ENCODE results near the gene TVP23A. TPM values are rescaled to one million over a fixed set of nuclear protein-coding genes. Genes with fewer than 3 reads are reported as not detected.

TVP23A gene
- not detected in 2 replicates for total RNA-seq

DNA sequence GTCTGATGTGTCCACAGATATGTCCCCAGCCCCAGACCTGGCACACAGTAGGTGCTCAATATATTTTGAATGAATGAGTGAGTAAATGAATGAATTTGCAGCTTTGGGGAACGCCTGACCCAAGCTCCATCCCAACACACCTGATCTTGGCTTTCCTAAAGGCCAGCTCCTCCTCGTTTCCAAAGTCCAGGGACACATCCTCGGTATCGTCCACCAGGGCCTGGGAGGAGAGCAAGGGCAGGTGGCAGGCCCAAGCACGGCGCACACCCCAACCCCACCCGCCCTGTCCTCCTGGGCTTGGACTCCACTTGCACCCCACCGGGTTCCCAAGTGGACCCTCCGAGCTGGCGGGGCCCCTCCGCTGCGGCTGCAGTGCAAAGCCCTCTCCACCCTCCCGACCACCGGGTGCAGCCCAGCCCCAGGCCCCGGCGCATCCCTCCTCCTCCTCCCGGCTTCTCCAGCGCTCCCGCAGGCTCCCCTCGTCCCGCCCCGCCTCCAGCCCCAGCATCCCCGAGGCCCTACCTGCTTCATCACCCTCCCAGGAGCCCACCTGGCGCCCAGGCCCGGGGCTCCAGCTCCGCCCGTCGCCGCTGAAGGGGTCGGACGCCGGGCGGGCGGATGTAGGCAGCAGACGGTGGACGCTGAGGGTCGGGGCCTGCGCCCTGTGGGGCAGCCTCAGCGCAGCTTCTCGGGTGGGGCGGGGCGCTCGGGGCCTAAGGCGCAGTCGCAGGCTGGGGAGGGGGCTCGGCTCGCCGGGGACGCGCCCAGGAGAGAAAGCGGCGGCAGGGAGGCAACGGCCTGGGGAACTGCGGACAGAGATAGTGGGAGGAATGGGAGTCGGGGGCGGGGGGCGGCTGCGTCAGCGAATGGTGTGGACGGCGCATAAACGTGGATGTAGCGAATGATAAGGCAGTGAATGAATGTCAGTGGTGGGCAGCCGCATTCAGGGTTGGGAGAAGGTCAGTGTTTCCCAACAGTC lies at the start of gene TVP23A:
Gene TVP23A (minus strand): TSS at position 832 of the 979 bp plus-strand sequence. CDS start 301 bp downstream, at position 531.

DNA sequence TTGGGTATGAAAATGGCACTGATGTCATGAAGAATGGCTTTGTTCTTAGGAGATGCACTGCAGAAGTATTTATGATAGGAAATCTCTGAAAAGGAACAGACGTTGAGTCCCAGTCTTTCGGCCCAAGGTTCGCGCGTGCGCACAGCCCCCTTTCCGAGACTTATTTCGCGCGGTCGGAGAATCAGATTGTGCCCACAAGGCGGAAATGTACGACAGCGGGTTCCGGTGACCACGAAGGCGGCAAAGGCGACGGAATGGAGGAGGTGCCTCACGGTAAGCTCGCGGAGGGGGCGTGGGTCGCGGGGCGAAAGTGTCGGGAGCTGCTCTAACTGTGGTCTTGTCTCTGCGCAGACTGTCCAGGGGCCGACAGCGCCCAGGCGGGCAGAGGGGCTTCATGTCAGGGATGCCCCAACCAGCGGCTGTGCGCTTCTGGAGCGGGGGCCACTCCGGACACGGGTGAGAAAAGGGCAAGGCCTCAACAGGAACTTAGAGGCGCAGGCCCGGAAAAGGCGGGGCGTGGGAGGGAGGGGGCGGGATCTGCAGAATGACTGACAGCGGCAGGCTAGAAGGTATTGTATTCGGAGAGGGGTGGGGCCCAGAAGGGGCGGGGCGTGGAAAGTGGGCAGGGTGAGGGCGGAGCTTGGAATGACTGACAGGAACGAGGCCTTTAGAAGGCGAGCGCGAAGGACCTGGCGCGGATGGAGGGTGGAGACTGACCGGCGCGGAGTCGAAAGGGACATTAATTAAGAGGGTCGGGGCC lies 74.8 kb downstream of the TVP23A start, which contains the start of gene NUBP1:
Gene NUBP1 (plus strand): TSS at position 233 of the 760 bp plus-strand sequence. CDS start 22 bp downstream, at position 255.

Other genes starting within 250 kb of the TVP23A start
- gene EMP2, start 238.2 kb downstream of the TVP23A start, total RNA-seq = 5.2 and 8.5 TPM in 2 replicates
- gene TEKT5, start 123.9 kb downstream of the TVP23A start, total RNA-seq = not detected in 2 replicates
- gene NUBP1, start 75.0 kb downstream of the TVP23A start, total RNA-seq = 25.0 and 29.0 TPM in 2 replicates
- 0.15 TPM in 1 of 2 replicates, not detected in the other for gene CIITA, start 58.4 kb upstream of the TVP23A start, total RNA-seq
- gene DEXI, start 123.7 kb upstream of the TVP23A start, total RNA-seq = 43.2 and 43.5 TPM in 2 replicates
- gene CLEC16A, start 125.8 kb upstream of the TVP23A start, total RNA-seq = 13.6 and 15.7 TPM in 2 replicates